H1 (cell line): ENCODE data around the gene GRM6.

ENCODE experiments used
- CTCF ChIP-seq, 3 experiments: IDR thresholded peaks; 1 replicate in 2 of 3; 2 replicates in 1 of 3; pipeline versions ENCODE4 v1.5.1 to v1.6.1; 2011; ENCODE audit warnings: low read length in 3 of 3, mild to moderate bottlenecking in 3 of 3, inconsistent platforms in 2 of 3, low read depth in 1 of 3, moderate library complexity in 1 of 3; ENCODE audit not compliant: insufficient read depth in 1 of 3; ENCODE audit errors: control extremely low read depth in 1 of 3
- RAD21 ChIP-seq, 2 experiments: IDR thresholded peaks in 1 of 2; conservative IDR thresholded peaks in 1 of 2; 2 replicates each; pipeline ENCODE4 v1.6.1; 2011; ENCODE audit warnings: low read depth in 2 of 2, low read length in 2 of 2, improper control_type of control experiment in 1 of 2, inconsistent platforms in 1 of 2, mild to moderate bottlenecking in 1 of 2, moderate library complexity in 1 of 2

DNA sequence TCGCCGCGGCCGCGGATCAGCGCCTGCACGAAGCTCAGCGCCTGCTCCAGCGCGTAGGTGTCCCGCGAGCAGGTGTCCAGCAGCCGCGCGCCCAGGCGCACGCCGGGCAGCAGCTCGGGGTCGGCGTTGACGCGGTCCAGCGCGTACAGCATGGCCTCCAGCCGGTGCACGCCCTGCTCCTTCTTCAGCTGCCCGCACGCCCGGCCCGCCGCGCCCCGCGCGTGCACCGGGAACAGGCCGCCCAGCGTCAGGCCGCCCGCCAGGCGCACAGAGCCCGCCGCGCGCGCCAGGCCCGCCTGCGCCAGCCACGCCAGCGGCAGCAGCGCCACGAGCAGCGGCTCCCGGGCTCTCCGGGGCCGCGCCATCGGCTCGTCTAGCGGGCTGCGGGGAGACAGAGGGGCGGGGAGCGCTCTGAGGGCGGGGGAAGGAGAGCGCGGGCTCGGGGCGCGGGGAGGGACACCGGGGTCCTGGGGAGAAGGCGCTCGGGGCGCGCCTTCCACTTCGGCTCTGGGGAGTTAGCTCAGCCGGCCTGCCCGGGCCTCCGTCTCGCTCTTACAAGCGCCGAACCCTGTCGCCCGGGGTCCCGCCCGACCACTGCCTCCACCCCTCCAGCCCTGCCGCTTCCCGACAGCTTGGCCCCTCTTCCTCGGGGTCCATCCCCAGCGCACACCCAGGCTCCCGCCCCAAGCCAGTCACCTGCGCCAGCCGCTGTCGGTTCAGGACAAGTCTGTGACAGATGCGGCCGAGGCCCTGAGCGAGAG is at the start of gene GRM6:
- TF ChIP-seq CTCF (IDR thresholded peaks at IDR 0.05; ENCODE audit: control extremely low read depth in 1 of 3, insufficient read depth in 1 of 3, low read depth in 1 of 3, low read length in 3 of 3) = no peak
- TF ChIP-seq RAD21 (IDR thresholded peaks at IDR 0.05 in 1 of 2, conservative IDR thresholded peaks at IDR 0.05 in 1 of 2; ENCODE audit: low read depth in 2 of 2, low read length in 2 of 2) = no peak; a peak in 1 of 4 replicates
